HepG2 (cell line): ENCODE data around the gene ZBP1. TPM values are rescaled to one million over a fixed set of nuclear protein-coding genes. Genes with fewer than 3 reads are reported as not detected.

Experiments used
- KDM1A ChIP-seq: IDR thresholded peaks from 2 replicates; pipeline ENCODE4 v1.6.1; 2016; ENCODE audit warnings: missing compliant biosample characterization
- NFKBIZ ChIP-seq: IDR thresholded peaks from 2 replicates; pipeline ENCODE4 v1.6.1; 2018; ENCODE audit warnings: missing genetic modification reagents, missing compliant biosample characterization
- SUZ12 ChIP-seq: fragments of 150-350 bp; IDR thresholded peaks from 2 replicates; pipeline ENCODE4 v1.6.1; 2014; ENCODE audit warnings: low read depth, low read length
- ZNF160 ChIP-seq: sonication (generic); formaldehyde crosslinking; IDR thresholded peaks from 2 replicates; pipeline ENCODE4 v1.8.0; 2022; ENCODE audit warnings: mild to moderate bottlenecking, inconsistent platforms, missing genetic modification reagents
- ZNF260 ChIP-seq: sonication (generic); formaldehyde crosslinking; IDR thresholded peaks from 2 replicates; pipeline ENCODE4 v1.4.0; 2020; ENCODE audit warnings: missing genetic modification reagents, low read depth, mild to moderate bottlenecking, borderline replicate concordance
- polyA plus RNA-seq, 8 experiments: library from polyadenylated mRNA; depleted of rRNA in 3 of 8; stranded (reverse) in 7 of 8; unstranded in 1 of 8; fragments of >200 nt; fragmentation: Illumina TruSeq in 4 of 8; extraction: Trizol in 4 of 8; gene quantifications; 2 replicates each; pipeline versions ENCODE4 v1.2.1 to v1.2.3, GENCODE V29; 2011 to 2016; ENCODE audit warnings: low read depth in 4 of 8, missing spikeins in 1 of 8, mixed read lengths in 1 of 8; ENCODE audit not compliant: insufficient read depth in 1 of 8
- total RNA-seq, 5 experiments: library from RNA; depleted of rRNA; stranded (reverse); fragments of >200 nt; fragmentation: Illumina TruSeq; extraction: Trizol; gene quantifications; 2 replicates each; pipeline ENCODE4 v1.2.3, GENCODE V29; 2016; ENCODE audit warnings: low read depth in 1 of 5
- TF ChIP-seq, protein P1 (sequence below): sonication (generic); formaldehyde crosslinking; IDR thresholded peaks from 2 replicates; pipeline ENCODE4 v1.5.0; 2020; ENCODE audit warnings: mild to moderate bottlenecking, missing genetic modification reagents, borderline replicate concordance
- TF ChIP-seq, protein P2 (sequence below): sonication (generic); formaldehyde crosslinking; IDR thresholded peaks from 2 replicates; pipeline ENCODE4 v1.5.0; 2020; ENCODE audit warnings: missing genetic modification reagents
- TF ChIP-seq, protein P3 (sequence below): fragments of 450-650 bp; IDR thresholded peaks from 2 replicates; pipeline ENCODE4 v1.6.1; 2016

Gene ZBP1
- total and polyA plus RNA-seq, 2 of the 13 experiments (the other 11 are each of a cell fraction or from before 2014, with no cell fraction given): not detected

DNA sequence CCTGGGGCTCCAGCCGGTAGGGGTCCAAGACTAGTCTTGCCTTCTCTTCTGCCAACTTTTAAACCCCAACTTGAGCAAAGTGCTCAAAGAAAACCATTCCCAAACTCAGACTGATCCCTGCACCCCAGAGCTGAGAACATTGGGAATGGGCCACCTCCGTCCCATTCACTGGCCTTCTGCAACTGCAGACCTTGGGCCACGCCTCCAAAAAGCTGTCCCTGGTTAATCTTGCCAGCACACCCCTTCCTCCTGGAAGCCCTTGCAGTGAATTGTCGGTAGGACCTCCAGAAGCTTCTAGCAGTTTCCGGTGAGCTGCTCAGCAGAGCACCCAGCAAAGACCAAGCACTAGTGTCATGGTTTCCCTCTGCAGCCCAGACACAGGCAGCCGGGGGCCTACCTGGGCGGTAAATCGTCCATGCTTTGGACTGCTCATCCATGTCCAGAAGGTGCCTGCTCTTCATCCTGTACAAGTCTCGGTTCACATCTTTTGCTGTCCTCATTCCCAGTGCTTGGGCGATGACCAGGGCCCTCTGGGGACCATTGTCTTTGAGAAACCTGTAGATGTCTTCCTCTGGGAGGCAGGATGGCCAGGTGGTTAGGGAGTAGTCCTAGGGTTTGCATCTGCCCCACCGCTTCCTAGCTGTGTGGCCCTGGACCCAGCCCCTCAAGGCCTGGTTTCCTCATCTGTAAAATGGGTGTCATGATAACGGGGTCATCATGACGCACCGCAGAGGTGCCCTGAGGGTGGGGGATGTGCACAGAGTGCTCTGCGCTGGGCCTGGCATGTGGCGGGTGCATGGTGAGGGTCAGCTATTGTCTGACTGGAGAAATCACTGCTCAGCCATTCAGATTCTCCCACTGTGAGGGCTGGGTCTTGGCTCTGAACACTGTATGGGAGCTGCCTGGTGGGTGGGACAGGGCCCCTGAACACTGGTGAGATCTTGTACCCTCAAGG, 5.5 kb downstream of the ZBP1 start (continued):
- TF ChIP-seq, protein P1, sequence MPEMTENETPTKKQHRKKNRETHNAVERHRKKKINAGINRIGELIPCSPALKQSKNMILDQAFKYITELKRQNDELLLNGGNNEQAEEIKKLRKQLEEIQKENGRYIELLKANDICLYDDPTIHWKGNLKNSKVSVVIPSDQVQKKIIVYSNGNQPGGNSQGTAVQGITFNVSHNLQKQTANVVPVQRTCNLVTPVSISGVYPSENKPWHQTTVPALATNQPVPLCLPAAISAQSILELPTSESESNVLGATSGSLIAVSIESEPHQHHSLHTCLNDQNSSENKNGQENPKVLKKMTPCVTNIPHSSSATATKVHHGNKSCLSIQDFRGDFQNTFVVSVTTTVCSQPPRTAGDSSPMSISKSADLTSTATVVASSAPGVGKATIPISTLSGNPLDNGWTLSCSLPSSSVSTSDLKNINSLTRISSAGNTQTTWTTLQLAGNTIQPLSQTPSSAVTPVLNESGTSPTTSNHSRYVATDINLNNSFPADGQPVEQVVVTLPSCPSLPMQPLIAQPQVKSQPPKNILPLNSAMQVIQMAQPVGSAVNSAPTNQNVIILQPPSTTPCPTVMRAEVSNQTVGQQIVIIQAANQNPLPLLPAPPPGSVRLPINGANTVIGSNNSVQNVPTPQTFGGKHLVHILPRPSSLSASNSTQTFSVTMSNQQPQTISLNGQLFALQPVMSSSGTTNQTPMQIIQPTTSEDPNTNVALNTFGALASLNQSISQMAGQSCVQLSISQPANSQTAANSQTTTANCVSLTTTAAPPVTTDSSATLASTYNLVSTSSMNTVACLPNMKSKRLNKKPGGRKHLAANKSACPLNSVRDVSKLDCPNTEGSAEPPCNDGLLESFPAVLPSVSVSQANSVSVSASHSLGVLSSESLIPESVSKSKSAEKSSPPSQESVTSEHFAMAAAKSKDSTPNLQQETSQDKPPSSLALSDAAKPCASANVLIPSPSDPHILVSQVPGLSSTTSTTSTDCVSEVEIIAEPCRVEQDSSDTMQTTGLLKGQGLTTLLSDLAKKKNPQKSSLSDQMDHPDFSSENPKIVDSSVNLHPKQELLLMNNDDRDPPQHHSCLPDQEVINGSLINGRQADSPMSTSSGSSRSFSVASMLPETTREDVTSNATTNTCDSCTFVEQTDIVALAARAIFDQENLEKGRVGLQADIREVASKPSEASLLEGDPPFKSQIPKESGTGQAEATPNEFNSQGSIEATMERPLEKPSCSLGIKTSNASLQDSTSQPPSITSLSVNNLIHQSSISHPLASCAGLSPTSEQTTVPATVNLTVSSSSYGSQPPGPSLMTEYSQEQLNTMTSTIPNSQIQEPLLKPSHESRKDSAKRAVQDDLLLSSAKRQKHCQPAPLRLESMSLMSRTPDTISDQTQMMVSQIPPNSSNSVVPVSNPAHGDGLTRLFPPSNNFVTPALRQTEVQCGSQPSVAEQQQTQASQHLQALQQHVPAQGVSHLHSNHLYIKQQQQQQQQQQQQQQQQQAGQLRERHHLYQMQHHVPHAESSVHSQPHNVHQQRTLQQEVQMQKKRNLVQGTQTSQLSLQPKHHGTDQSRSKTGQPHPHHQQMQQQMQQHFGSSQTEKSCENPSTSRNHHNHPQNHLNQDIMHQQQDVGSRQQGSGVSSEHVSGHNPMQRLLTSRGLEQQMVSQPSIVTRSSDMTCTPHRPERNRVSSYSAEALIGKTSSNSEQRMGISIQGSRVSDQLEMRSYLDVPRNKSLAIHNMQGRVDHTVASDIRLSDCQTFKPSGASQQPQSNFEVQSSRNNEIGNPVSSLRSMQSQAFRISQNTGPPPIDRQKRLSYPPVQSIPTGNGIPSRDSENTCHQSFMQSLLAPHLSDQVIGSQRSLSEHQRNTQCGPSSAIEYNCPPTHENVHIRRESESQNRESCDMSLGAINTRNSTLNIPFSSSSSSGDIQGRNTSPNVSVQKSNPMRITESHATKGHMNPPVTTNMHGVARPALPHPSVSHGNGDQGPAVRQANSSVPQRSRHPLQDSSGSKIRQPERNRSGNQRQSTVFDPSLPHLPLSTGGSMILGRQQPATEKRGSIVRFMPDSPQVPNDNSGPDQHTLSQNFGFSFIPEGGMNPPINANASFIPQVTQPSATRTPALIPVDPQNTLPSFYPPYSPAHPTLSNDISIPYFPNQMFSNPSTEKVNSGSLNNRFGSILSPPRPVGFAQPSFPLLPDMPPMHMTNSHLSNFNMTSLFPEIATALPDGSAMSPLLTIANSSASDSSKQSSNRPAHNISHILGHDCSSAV (CRISPR knock-in tag): no peak
- no peak for TF ChIP-seq ZNF160
- TF ChIP-seq, protein P2, sequence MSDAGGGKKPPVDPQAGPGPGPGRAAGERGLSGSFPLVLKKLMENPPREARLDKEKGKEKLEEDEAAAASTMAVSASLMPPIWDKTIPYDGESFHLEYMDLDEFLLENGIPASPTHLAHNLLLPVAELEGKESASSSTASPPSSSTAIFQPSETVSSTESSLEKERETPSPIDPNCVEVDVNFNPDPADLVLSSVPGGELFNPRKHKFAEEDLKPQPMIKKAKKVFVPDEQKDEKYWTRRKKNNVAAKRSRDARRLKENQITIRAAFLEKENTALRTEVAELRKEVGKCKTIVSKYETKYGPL (CRISPR knock-in tag): no peak
- TF ChIP-seq, protein P3, sequence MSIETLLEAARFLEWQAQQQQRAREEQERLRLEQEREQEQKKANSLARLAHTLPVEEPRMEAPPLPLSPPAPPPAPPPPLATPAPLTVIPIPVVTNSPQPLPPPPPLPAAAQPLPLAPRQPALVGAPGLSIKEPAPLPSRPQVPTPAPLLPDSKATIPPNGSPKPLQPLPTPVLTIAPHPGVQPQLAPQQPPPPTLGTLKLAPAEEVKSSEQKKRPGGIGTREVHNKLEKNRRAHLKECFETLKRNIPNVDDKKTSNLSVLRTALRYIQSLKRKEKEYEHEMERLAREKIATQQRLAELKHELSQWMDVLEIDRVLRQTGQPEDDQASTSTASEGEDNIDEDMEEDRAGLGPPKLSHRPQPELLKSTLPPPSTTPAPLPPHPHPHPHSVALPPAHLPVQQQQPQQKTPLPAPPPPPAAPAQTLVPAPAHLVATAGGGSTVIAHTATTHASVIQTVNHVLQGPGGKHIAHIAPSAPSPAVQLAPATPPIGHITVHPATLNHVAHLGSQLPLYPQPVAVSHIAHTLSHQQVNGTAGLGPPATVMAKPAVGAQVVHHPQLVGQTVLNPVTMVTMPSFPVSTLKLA: no peak
- TF ChIP-seq KDM1A (CRISPR knock-in tag): no peak
- TF ChIP-seq NFKBIZ: no peak
- TF ChIP-seq ZNF260 (CRISPR knock-in tag): no peak
- no peak for TF ChIP-seq SUZ12
- TF ChIP-seq, all 625 proteins: peak for 0
